Femur (tissue), 1 donor: ENCODE results near the gene EVL.

ENCODE experiments used
- DNase-seq: peaks from one replicate; pipeline ENCODE4 v3.0.0-alpha.2; 2017

EVL gene

DNA sequence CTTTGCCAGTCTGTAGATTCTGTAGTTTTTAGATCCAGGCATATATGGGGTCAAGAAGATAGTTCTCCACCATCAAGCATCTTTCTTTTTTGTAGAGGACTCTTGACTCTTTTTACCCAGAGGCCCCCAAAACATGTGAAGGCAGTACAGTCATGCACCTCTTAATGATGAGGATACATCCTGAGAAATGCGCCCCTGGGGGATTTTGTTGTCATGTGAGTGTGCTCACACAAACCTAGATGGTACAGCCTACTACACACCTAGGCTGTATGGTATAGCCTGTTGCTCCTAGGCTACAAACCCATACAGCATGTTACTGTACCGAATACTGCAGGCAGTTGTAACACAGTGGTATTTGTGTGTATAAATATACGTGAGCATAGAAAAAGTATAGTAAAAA is 23.0 kb downstream of the EVL start:
- DNase-seq = no peak

GRCh38 chr14:100091386-100091785 is 26.2 kb downstream of the EVL start:
- DNase-seq = no peak

GRCh38 chr14:100092832-100093231 is 27.6 kb downstream of the EVL start:
- no peak for DNase-seq

DNA sequence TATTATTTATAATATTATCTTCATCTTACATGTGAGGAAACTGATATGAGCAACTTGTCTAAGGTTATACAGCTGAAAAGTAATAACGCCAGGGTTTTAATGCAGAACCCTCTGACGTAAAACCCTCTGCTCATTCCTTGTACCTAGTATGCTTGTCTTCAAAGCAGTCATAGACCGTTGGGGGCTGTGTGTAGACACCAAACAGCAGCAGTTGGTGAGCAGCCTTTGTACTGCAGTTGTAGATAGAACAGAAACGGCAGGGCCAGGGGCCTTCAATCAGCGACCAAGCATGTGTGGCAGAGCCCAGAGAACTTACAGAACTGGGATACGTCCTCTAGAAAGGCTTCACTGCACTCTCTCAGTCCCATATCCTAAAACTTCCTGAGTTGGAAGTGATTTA is 28.1 kb downstream of the EVL start:
- DNase-seq = no peak

DNA sequence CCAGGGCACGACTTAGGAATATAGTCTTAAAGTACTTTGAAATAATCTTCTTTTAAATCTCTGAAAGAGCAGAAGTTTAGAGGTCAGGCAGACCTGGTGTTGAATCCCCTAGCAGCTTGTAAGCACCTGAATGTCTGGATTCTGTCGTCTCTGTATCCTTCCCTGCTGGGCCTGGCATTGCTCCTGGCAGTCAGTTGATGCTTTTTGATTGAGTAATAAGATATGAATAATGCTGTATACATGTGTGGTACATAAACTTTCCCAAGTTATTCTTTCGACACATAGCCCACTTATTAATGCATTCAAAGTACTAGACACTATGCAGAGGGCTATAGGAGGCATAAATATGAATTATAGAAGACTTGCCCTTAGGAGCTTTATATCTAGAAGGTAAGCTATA is 31.4 kb downstream of the EVL start:
- no peak for DNase-seq

DNA sequence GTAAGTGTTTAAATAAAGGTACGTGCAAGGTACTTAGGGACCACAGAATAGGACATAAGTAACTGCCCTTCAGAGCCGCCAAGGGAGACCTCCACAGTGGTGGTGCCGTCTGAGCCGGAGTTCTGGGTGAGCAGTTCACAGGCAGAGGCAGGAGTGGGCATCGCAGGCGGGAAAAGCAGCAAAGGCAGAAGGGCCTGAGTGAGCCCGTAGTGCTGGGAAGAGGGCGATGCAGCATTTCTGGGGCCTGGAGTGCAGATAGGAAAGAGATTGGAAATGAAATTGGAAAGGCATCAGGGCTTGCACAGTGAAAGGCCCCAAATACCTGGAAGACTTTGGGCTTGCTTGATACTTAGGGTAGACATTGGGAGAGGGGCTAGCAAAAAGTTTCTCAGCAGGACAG is 32.9 kb downstream of the EVL start:
- DNase-seq = no peak

GRCh38 chr14:100100032-100100703 is 34.9 kb downstream of the EVL start:
- no peak for DNase-seq

DNA sequence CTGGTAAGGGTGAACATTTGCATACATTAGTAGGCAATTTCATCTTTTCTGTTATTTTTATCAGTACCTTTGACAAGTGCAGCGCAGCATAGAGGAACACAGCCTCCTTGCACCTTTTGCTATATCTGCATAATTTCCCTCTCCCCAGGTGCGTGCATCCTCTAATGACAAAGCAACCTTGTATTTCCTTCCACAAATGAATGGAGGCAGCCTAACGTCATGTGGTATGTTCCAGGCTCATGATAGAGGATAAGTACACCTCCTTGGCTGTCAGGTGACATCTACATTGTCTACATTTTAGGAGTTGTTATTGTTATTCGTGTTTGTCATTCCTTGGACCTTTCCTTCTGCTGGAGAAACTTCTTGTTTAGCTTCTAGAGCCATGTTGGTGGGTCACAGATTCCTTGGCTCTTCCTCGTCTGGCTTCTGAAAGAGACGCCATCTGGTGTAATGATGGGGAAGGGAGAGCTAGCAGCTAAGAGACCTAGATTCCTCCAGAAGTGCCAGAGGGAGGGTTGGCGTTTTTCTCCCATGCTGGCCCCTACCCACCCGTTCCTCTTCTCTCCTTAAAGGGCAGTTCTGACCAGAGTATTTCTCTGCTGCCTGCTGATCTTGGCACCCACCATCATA is 37.0 kb downstream of the EVL start:
- no peak for DNase-seq

GRCh38 chr14:100103250-100104005 is 38.2 kb downstream of the EVL start:
- no peak for DNase-seq

- DNase-seq = no peak
Measured at GRCh38 chr14:100104006-100104352, 38.8 kb downstream of the EVL start.

DNA sequence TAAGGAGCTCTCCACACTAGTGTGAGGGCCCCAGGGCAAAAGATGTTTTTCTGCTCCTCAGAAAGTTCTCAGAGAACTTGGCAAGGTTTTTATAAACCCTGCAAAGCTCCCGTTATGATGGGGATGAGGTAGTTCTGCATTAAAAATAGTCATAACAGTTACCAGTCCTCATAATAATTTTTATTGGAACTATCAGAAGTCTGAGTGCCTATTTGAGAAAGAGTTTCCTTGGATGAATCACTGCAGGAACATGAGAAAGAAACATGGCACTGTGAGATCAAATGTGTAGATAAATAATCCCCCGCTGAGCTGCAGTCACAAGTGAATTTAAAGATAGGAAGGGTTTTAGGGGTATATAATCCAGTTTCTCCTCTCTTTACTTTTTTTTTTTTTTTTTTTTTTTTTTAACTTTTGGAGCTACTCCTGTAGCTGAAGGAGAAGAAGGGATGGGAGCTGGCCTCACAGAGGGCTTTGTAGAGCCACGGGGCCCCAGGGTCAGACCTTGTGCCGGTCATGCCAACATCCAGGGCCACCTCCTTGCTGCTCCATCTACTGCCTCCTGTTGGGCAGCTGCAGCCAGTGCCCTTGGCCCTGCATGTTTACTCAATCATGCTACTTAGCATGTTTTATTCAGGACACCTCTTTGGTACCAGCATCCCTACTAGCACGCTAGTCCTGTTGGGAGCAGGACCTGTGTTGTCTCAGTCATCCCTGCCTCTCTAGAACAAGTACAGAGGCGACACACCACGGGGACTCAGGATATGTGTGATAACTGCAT is 39.5 kb downstream of the EVL start:
- DNase-seq = no peak

- DNase-seq = no peak
Measured at GRCh38 chr14:100105357-100106169, 40.3 kb downstream of the EVL start.

DNA sequence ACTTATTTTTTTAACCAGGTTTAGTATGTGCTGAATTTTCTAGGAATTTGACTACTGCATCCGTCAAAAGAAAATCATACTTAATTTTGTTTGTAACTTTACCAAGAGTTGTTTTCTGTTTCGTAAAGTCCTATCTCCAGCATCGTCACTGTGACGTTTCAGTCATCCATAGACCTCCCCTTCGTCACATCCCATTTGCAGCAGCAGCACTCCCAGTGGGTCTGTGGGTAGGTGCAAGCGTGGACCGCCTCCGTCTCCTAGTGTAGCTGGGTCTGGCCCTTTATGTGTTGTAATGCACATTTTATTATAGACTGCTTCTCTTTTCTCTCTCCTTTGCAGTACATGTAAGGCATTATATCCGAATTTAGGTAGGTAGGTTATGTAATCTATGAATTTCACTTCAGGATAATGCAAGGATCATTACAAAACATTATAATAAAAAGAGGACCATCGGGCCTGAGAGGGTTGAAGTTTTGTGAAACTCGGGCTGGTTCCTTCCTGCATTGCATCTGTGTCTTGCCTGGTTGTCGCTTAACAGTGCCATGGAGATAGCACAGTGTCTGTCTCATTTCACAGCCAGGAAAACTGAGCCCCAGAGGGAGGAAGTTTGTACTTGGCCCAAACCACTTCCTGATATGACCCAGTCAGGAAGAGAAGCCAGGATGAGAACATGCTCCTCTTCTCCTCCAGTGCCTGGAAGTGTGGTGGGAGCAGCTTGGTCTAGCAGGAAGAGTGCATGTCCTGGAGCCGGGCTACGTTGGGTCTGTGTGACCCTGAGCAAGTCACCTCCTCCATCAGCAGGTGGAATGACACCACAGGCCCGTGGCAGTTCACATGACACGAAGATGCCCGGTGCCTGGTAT is 41.3 kb downstream of the EVL start:
- DNase-seq = no peak

DNA sequence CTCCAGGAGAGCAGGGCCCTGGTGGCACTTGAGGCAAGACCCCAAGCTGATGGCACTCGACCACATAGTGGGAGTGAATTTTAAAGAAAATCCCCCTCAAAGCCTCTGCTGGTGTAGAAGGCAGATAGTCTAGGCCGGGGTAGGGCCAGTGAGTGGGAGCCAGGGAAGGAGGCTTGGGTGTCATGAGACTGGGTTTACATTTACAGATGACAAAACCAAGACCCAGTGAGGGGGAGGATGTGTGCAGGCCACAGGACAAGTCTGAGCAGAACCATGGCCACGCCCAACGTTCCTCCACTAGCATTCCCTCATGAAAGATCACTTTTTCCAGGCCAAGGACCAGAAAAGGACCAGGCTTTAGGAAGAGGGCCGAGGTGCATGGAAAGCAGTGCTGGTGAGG is 42.0 kb downstream of the EVL start:
- no peak for DNase-seq

DNA sequence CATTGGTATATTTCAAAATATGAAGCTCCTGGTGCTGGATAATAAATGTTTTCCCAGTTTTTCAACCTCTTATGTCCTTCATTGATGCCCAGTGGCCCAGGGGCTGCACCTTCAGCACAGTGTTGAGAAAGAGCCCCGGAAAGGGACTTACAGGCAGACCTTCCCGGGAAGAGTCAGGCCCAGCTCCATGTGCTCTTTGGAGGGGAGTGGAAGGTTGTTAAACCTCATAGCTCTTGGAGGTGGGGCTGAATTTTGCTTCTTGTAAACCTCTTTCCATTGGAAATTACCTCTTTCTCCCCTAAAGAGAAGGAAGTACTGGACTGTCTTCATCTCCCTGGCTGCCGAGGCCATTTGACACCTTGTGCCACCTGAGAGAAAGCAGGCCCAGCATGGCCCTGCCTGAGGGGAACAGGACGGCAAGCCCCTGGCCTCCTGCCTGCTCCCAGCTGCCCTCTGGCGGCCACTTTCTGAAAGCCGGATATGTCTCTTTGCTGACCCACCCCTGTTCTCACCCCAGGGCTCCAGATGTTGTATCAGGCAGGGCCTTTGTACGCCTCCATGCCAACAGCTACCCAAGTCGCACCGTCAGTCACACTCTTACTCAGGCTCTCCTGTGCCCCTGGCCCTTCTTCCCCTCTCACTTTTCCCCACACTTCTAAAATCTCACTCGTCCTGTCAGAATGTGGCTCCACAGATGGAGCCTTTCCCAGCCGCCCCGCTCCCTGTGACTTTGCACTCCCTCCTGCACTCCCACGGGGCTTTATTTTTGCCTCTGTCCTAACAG is 43.0 kb downstream of the EVL start:
- peak; percentile 84 for DNase-seq

DNA sequence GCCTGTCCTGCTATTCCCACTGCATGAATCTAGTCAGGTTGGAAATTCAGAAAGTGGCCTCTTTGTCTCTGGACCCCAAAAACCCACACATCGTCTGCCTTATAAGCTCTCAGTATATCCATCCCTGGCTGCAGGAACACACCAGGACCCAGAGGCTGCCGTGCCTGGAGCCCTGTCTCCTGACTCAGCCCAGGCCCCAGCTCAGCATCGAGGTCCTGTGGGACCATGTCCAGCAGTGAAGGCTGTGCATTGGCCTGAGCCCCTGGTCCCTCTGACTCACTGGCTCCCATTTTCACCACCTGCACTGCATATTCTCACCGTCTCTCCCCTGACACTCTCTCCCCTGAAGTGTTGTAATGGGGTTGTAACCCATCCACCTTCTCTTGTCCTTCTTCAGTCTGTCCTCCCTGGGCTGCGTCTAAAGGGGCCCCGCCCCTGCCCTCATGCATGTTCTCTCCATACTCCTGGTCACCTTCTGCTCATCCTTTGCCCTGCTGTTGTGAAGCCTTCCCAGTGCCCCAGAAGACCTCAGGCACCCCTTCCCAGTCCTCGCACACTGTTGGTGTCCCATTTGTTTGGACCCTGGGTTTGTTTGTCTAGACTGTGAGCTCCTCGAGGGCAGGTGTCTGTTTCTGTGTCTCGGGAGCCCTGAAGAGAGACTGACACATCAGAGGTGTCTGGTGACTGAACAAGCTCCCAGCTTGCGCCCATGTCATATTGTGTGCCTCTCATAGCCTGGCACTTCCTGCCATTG is 43.8 kb downstream of the EVL start:
- DNase-seq = no peak

DNA sequence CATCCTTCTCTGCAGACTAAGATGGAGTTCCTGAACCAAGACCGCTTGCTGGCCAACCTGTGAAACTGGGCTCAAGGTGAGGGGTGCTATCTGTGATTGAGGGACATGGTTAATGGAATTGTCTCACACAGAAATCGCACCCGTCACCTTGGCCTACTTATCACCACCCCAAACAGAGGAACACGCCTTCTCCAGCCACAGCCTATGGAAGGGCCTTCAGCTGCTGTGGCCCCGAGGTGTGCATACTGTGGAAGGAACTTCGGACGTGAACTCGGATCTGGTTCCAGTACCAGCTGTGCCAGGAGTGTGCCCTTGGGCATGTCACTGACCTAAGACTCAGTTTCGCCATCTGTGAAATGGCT is 44.4 kb downstream of the EVL start:
- no peak for DNase-seq

DNA sequence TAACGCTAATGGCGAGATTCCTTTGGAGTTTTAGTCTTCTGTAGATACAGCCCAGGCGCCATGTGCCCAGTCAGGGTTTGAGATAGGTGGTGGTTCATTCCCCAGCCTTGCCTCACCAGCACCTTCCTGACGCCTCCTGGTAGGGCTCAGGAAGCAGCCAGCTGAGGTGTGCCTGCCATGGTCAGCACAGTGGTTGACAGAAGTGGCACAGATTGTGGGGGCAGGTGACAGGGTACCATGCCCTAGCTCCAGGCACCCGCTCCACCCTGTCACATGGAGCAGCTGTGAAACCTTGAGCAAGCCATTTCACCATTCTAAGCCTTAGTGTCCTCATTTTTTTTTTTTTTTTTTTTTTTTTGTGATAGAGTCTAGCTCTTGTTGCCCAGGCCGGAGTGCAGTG is 45.6 kb downstream of the EVL start:
- DNase-seq = no peak

- no peak for DNase-seq
Measured at GRCh38 chr14:100111931-100112704, 46.9 kb downstream of the EVL start.
